ENCODE results near the gene SYNE3. TPM values are rescaled to one million over a fixed set of nuclear protein-coding genes. Genes with fewer than 3 reads are reported as not detected.
A peak's percentile ranks its signal among the peaks of the same experiment; 100 is the strongest.

Gene SYNE3
- total RNA-seq, 1 experiment from 2014 or later = 1.2 TPM

DNA sequence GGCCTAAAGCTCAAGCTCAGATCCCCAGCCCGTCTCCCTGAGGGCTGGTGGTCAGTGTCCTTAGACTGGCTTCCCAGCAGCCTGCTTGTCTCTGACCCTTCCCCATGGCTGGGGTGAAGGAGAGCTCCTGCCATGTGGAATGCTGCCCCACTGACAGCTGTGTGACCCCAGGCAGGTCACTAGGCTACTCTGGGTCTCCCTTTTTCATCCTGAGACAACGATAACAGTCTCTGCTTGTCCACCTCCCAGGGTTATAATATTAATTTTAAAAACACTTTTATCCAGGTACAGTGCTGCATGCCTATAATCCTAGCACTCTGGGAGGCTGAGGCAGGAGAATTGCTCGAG is 47.3 kb downstream of the SYNE3 start:
- DNase-seq (no peak), ATAC-seq (no peak)
- Histone ChIP-seq H3K4me1 (ENCODE audit: insufficient read depth, low read length) (no peaks in the 10 kb centered on the region; the same call in 1 of the 2 replicates), H2AFZ (ENCODE audit: low read length) (no peak overlapping the region), H3K4me2 (ENCODE audit: low read length) (no peak overlapping the region), H3F3A (ENCODE audit: low read length, unreplicated experiment) (no peaks in the 10 kb centered on the region), H3K9me3 (ENCODE audit: low read length) (no peaks in the 10 kb centered on the region), H3K79me2 (ENCODE audit: low read length) (no peaks in the 10 kb centered on the region), H3K4me3 (ENCODE audit: low read length) (no peak overlapping the region), H3K9me2 (replicated peaks; ENCODE audit: low read length) (no peaks in the 10 kb centered on the region), H3K9ac (ENCODE audit: low read length) (no peak overlapping the region), H4K20me1 (ENCODE audit: low read length) (no peaks in the 10 kb centered on the region), H3K27ac (ENCODE audit: low read length) (no peak overlapping the region), H3K27me3 (ENCODE audit: low read length) (no peaks in the 10 kb centered on the region), H3K36me3 (ENCODE audit: low read depth, low read length) (no peaks in the 10 kb centered on the region)
- intact Hi-C loops (cut with micrococcal nuclease) = no loop called here
- no TSS peak for BruUV-seq (replicated peaks)
- ChIA-PET POLR2A (ENCODE audit: unreplicated experiment) (no interaction called here), CTCF (no interaction called here)
- TF ChIP-seq, protein P1, sequence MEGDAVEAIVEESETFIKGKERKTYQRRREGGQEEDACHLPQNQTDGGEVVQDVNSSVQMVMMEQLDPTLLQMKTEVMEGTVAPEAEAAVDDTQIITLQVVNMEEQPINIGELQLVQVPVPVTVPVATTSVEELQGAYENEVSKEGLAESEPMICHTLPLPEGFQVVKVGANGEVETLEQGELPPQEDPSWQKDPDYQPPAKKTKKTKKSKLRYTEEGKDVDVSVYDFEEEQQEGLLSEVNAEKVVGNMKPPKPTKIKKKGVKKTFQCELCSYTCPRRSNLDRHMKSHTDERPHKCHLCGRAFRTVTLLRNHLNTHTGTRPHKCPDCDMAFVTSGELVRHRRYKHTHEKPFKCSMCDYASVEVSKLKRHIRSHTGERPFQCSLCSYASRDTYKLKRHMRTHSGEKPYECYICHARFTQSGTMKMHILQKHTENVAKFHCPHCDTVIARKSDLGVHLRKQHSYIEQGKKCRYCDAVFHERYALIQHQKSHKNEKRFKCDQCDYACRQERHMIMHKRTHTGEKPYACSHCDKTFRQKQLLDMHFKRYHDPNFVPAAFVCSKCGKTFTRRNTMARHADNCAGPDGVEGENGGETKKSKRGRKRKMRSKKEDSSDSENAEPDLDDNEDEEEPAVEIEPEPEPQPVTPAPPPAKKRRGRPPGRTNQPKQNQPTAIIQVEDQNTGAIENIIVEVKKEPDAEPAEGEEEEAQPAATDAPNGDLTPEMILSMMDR (conservative IDR thresholded peaks at IDR 0.05; ENCODE audit: low read depth, low read length) = no peak
- no peak for TF ChIP-seq EZH2 (IDR thresholded peaks at IDR 0.05; ENCODE audit: low read length, unreplicated experiment)
- no peak for TF ChIP-seq EZH2phosphoT487 (IDR thresholded peaks at IDR 0.05; ENCODE audit: borderline replicate concordance, low read length)

DNA sequence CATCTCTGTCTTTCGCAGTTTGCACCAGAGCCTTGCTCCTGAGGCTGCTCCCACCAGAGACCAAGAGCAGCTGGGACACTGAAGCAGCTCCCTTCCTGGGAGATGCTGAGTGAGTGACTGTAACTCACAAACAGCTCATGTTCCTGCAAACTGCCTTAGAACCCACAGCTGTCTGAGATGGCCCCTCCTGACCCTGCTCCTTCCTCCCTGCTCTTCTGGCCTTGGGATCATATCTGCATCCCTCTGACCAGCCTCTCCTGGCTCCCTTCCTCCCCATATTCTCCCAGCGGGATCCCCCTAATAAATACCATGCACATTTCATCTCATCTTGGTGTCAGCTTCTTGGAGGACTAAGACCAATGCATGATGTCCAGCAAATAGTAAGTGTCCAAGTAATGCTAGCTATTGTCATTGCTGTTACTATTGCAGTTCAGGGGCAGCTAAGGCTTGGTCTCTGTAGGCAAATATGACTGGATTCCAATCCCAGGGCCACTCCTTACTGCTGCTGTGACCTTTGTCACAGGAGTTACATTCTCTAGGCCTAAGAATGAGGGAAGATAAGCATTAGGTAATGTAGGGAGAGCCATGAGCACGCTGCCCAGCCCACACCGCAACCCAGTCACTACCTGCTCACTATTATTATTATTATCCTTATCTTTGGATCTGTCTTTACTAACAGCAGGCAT is 47.9 kb downstream of the SYNE3 start:
- H3K27me3 ChIP-seq (ENCODE audit: low read length) = no peaks in the 10 kb centered on the region
- no peak overlapping the region for H3K9ac ChIP-seq (ENCODE audit: low read length)
- H3K4me2 ChIP-seq (ENCODE audit: low read length) = no peak overlapping the region
- no peak overlapping the region for H2AFZ ChIP-seq (ENCODE audit: low read length)
- no peaks in the 10 kb centered on the region for H3K36me3 ChIP-seq (ENCODE audit: low read depth, low read length)
- intact Hi-C loops (cut with micrococcal nuclease) = no loop called here
- H4K20me1 ChIP-seq (ENCODE audit: low read length) = no peaks in the 10 kb centered on the region
- no peaks in the 10 kb centered on the region for H3K9me2 ChIP-seq (replicated peaks; ENCODE audit: low read length)
- CTCF ChIA-PET = no interaction called here
- ATAC-seq (peak; percentile 31; the same call in 1 of the 2 replicates), DNase-seq (peak; percentile 7)
- POLR2A ChIA-PET (ENCODE audit: unreplicated experiment) = no interaction called here
- H3K27ac ChIP-seq (ENCODE audit: low read length) = no peak overlapping the region
- no TSS peak for BruUV-seq (replicated peaks)
- H3K9me3 ChIP-seq (ENCODE audit: low read length) = no peaks in the 10 kb centered on the region
- H3K4me1 ChIP-seq (ENCODE audit: insufficient read depth, low read length) = no peaks in the 10 kb centered on the region; the same call in 1 of the 2 replicates
- no peak for TF ChIP-seq EZH2 (IDR thresholded peaks at IDR 0.05; ENCODE audit: low read length, unreplicated experiment)
- TF ChIP-seq, protein P1 (conservative IDR thresholded peaks at IDR 0.05; ENCODE audit: low read depth, low read length) = no peak
- TF ChIP-seq EZH2phosphoT487 (IDR thresholded peaks at IDR 0.05; ENCODE audit: borderline replicate concordance, low read length) = no peak
- no peaks in the 10 kb centered on the region for H3K79me2 ChIP-seq (ENCODE audit: low read length)
- H3K4me3 ChIP-seq (ENCODE audit: low read length) = no peak overlapping the region
- H3F3A ChIP-seq (ENCODE audit: low read length, unreplicated experiment) = no peaks in the 10 kb centered on the region

DNA sequence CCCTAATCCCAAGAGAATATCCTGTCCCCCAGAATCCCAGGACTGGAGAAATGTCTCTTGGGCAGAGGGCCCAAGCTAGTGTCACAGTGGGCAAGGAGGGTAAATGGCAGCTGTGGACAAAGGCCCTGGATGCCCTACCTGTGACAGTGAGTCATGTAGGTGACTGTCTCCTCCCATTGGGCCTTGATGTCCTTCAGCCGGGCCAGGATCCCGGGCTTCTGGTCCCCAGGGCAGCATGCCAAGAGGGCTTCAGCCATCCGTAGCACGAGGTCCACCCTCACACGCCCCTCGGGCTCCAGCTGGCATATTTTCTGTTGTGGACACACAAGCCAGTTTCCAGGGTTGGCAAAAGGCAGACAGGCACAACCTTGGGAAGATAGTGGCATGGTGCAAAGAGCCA is 48.8 kb downstream of the SYNE3 start:
- no peaks in the 10 kb centered on the region; the same call in 1 of the 2 replicates for H3K4me1 ChIP-seq (ENCODE audit: insufficient read depth, low read length)
- CTCF ChIA-PET = no interaction called here

More for the DNA sequence above, 48.8 kb downstream of the SYNE3 start:
- Histone ChIP-seq H3K27me3 (ENCODE audit: low read length) (no peaks in the 10 kb centered on the region), H3K27ac (ENCODE audit: low read length) (no peak overlapping the region), H3F3A (ENCODE audit: low read length, unreplicated experiment) (no peaks in the 10 kb centered on the region), H3K9me2 (replicated peaks; ENCODE audit: low read length) (no peaks in the 10 kb centered on the region), H2AFZ (ENCODE audit: low read length) (no peak overlapping the region), H4K20me1 (ENCODE audit: low read length) (no peaks in the 10 kb centered on the region), H3K4me3 (ENCODE audit: low read length) (no peak overlapping the region), H3K9ac (ENCODE audit: low read length) (no peak overlapping the region), H3K9me3 (ENCODE audit: low read length) (no peaks in the 10 kb centered on the region), H3K36me3 (ENCODE audit: low read depth, low read length) (no peaks in the 10 kb centered on the region), H3K79me2 (ENCODE audit: low read length) (no peaks in the 10 kb centered on the region), H3K4me2 (ENCODE audit: low read length) (no peak overlapping the region)
- POLR2A ChIA-PET (ENCODE audit: unreplicated experiment) = no interaction called here
- no peak for ATAC-seq
- intact Hi-C loops (cut with micrococcal nuclease) = no loop called here
- no peak for DNase-seq
- TF ChIP-seq EZH2phosphoT487 (IDR thresholded peaks at IDR 0.05; ENCODE audit: borderline replicate concordance, low read length) (no peak), EZH2 (IDR thresholded peaks at IDR 0.05; ENCODE audit: low read length, unreplicated experiment) (no peak)
- TF ChIP-seq, protein P1 (conservative IDR thresholded peaks at IDR 0.05; ENCODE audit: low read depth, low read length) = no peak
- BruUV-seq (replicated peaks) = no TSS peak
